KOPT-K1 (cell line): Measurements from ENCODE around the gene RFX1.
"Not testable (repeated sequence)": the region's sequence is repeated elsewhere in the genome, so short reads cannot be mapped to it uniquely, and the experiment has no call there.

Experiments used
- H3K27ac ChIP-seq: fragments of 200-600 bp; sonication (generic); 2 replicates; pipeline ENCODE4 v1.5.1; 2016; ENCODE audit warnings: antibody characterized with exemption, mild to moderate bottlenecking, low read depth, low read length; ENCODE audit not compliant: poor library complexity, severe bottlenecking
- H3K36me3 ChIP-seq: fragments of 200-600 bp; sonication (generic); 2 replicates; pipeline ENCODE4 v1.5.1; 2017; ENCODE audit warnings: antibody characterized with exemption, mild to moderate bottlenecking, low read length, moderate library complexity; ENCODE audit not compliant: insufficient read depth
- H3K9me3 ChIP-seq: fragments of 200-600 bp; sonication (generic); 2 replicates; pipeline ENCODE4 v1.5.1; 2017; ENCODE audit warnings: antibody characterized with exemption, low read length, mild to moderate bottlenecking; ENCODE audit not compliant: insufficient read depth, poor library complexity, severe bottlenecking

RFX1 gene

GRCh38 chr19:13967206-13967605, 38.9 kb downstream of the RFX1 start:
- peaks cover 67% of the 10 kb centered on the region for H3K36me3 ChIP-seq
- not testable (repeated sequence) for H3K9me3 ChIP-seq, H3K27ac ChIP-seq

GRCh38 chr19:13966684-13967128, 39.4 kb downstream of the RFX1 start:
- H3K9me3 ChIP-seq, result no peaks in the 10 kb centered on the region
- no peak overlapping the region for H3K27ac ChIP-seq
- H3K36me3 ChIP-seq, result peaks cover 71% of the 10 kb centered on the region

- no peaks in the 10 kb centered on the region for H3K9me3 ChIP-seq
- H3K36me3 ChIP-seq, result peaks cover 77% of the 10 kb centered on the region
- no peak overlapping the region for H3K27ac ChIP-seq
Measured at GRCh38 chr19:13965926-13966683, 40.0 kb downstream of the RFX1 start.

GRCh38 chr19:13965377-13965896, 40.7 kb downstream of the RFX1 start:
- peaks cover 84% of the 10 kb centered on the region for H3K36me3 ChIP-seq
- no peaks in the 10 kb centered on the region for H3K9me3 ChIP-seq
- H3K27ac ChIP-seq, result no peak overlapping the region

- H3K36me3 ChIP-seq, result peaks cover 84% of the 10 kb centered on the region
- no peaks in the 10 kb centered on the region for H3K9me3 ChIP-seq
- no peak overlapping the region for H3K27ac ChIP-seq
Measured at GRCh38 chr19:13964776-13965175, 41.3 kb downstream of the RFX1 start.

GRCh38 chr19:13963603-13964105, 42.5 kb downstream of the RFX1 start:
- H3K27ac ChIP-seq, result no peak overlapping the region
- no peaks in the 10 kb centered on the region for H3K9me3 ChIP-seq
- H3K36me3 ChIP-seq, result peaks cover 84% of the 10 kb centered on the region

- H3K27ac ChIP-seq, result no peak overlapping the region
- H3K36me3 ChIP-seq, result peaks cover 84% of the 10 kb centered on the region
- no peaks in the 10 kb centered on the region for H3K9me3 ChIP-seq
Measured at GRCh38 chr19:13962699-13963602, 43.2 kb downstream of the RFX1 start.

- H3K9me3 ChIP-seq, result no peaks in the 10 kb centered on the region
- H3K36me3 ChIP-seq, result peaks cover 84% of the 10 kb centered on the region
- H3K27ac ChIP-seq, result no peak overlapping the region
Measured at GRCh38 chr19:13961826-13962698, 44.1 kb downstream of the RFX1 start.

GRCh38 chr19:13960863-13961784, 45.0 kb downstream of the RFX1 start:
- H3K9me3 ChIP-seq, result no peaks in the 10 kb centered on the region
- H3K27ac ChIP-seq, result no peak overlapping the region
- peaks cover 84% of the 10 kb centered on the region for H3K36me3 ChIP-seq

- H3K27ac ChIP-seq, result no peak overlapping the region
- H3K36me3 ChIP-seq, result peaks cover 84% of the 10 kb centered on the region
- no peaks in the 10 kb centered on the region for H3K9me3 ChIP-seq
Measured at GRCh38 chr19:13959962-13960862, 45.9 kb downstream of the RFX1 start.

- Histone ChIP-seq H3K36me3 (peaks cover 88% of the 10 kb centered on the region), H3K27ac (no peak overlapping the region), H3K9me3 (no peaks in the 10 kb centered on the region)
Measured at GRCh38 chr19:13959141-13959961, 46.8 kb downstream of the RFX1 start.

GRCh38 chr19:13958043-13958442, 48.1 kb downstream of the RFX1 start:
- H3K9me3 ChIP-seq, result no peaks in the 10 kb centered on the region
- peaks cover 92% of the 10 kb centered on the region for H3K36me3 ChIP-seq
- H3K27ac ChIP-seq, result no peak overlapping the region
